T-helper 17 cell (primary cell): ENCODE results near the gene RPS6KA4. TPM values are rescaled to one million over a fixed set of nuclear protein-coding genes. Genes with fewer than 3 reads are reported as not detected.

Source experiments
- ATAC-seq: fragments of 150-1000 bp; cut with Tn5 transposase; 2 replicates; pipeline ENCODE4 v1.10.0; 2021; ENCODE audit warnings: mild to moderate bottlenecking, moderate library complexity
- DNase-seq, 3 donors: peaks; one replicate each; pipeline versions ENCODE4 v3.0.0 to v3.0.0-alpha.2; 2020 to 2021
- H3K9me3 ChIP-seq: one replicate; pipeline ENCODE4 v1.7.0; 2013; ENCODE audit warnings: low read length, mild to moderate bottlenecking; ENCODE audit not compliant: control insufficient read depth, poor library complexity, severe bottlenecking
- H3K27ac Mint-ChIP-seq: one replicate; pipeline ENCODE4 v1.8.0; 2022; ENCODE audit warnings: mild to moderate bottlenecking, moderate library complexity, mixed read lengths
- H3K27me3 Mint-ChIP-seq: one replicate; pipeline ENCODE4 v1.8.0; 2022; ENCODE audit warnings: mixed read lengths
- H3K36me3 Mint-ChIP-seq: one replicate; pipeline ENCODE4 v1.8.0; 2022; ENCODE audit warnings: low read depth, mixed read lengths
- H3K4me1 Mint-ChIP-seq: one replicate; pipeline ENCODE4 v1.8.0; 2022; ENCODE audit warnings: mild to moderate bottlenecking, mixed read lengths
- H3K4me3 Mint-ChIP-seq: one replicate; pipeline ENCODE4 v1.8.0; 2022; ENCODE audit warnings: mild to moderate bottlenecking, moderate library complexity, mixed read lengths
- total RNA-seq, 4 donors: library from RNA in 2 of 4; stranded (reverse) in 2 of 4; gene quantifications; one replicate each; pipeline ENCODE4 v1.2.3 and lab custom pipeline; 2022 to 2026

The RPS6KA4 gene
- total RNA-seq, 2 donors from 2014 or later: 21.5 to 26.1 TPM

- Mint-ChIP-seq H3K27me3 (peaks cover 24% of the 10 kb centered on the region), H3K4me3 (no peak overlapping the region), H3K36me3 (peaks cover 2% of the 10 kb centered on the region), H3K4me1 (peaks cover 12% of the 10 kb centered on the region), H3K27ac (no peak overlapping the region)
- DNase-seq: no peak
- ATAC-seq: peak; percentile 71
- no peaks in the 10 kb centered on the region for H3K9me3 ChIP-seq
Measured at GRCh38 chr11:64385945-64386704, 27.2 kb downstream of the RPS6KA4 start.

GRCh38 chr11:64387916-64388315, 29.0 kb downstream of the RPS6KA4 start:
- Mint-ChIP-seq H3K27ac (no peak overlapping the region), H3K27me3 (peaks cover 19% of the 10 kb centered on the region), H3K4me3 (no peak overlapping the region), H3K4me1 (peaks cover 12% of the 10 kb centered on the region), H3K36me3 (peaks cover 2% of the 10 kb centered on the region)
- no peak for ATAC-seq
- DNase-seq: no peak
- no peaks in the 10 kb centered on the region for H3K9me3 ChIP-seq

- peaks cover 2% of the 10 kb centered on the region for H3K36me3 Mint-ChIP-seq
- no peak overlapping the region for H3K4me3 Mint-ChIP-seq
- ATAC-seq (no peak), DNase-seq (no peak)
- peaks cover 12% of the 10 kb centered on the region for H3K4me1 Mint-ChIP-seq
- peaks cover 9% of the 10 kb centered on the region for H3K27me3 Mint-ChIP-seq
- H3K9me3 ChIP-seq: no peaks in the 10 kb centered on the region
- H3K27ac Mint-ChIP-seq: no peak overlapping the region
Measured at GRCh38 chr11:64388894-64389293, 29.9 kb downstream of the RPS6KA4 start.

GRCh38 chr11:64389851-64390250, 30.9 kb downstream of the RPS6KA4 start:
- no peak overlapping the region for H3K27ac Mint-ChIP-seq

GRCh38 chr11:64390558-64390957, 31.6 kb downstream of the RPS6KA4 start:
- ATAC-seq: no peak
- DNase-seq: no peak
- Mint-ChIP-seq H3K4me3 (peak overlapping the region; percentile 70), H3K4me1 (peaks cover 12% of the 10 kb centered on the region), H3K27ac (peak overlapping the region; percentile 39), H3K27me3 (peaks cover 22% of the 10 kb centered on the region), H3K36me3 (peaks cover 4% of the 10 kb centered on the region)
- no peaks in the 10 kb centered on the region for H3K9me3 ChIP-seq

More at GRCh38 chr11:64389851-64390250, 30.9 kb downstream of the RPS6KA4 start:
- ATAC-seq: no peak
- no peaks in the 10 kb centered on the region for H3K9me3 ChIP-seq
- Mint-ChIP-seq H3K27me3 (peaks cover 15% of the 10 kb centered on the region), H3K36me3 (peaks cover 3% of the 10 kb centered on the region), H3K4me1 (peaks cover 12% of the 10 kb centered on the region), H3K4me3 (no peak overlapping the region)
- DNase-seq: no peak

GRCh38 chr11:64391839-64392238, 32.9 kb downstream of the RPS6KA4 start:
- Mint-ChIP-seq H3K36me3 (peaks cover 4% of the 10 kb centered on the region), H3K4me3 (no peak overlapping the region), H3K27ac (no peak overlapping the region), H3K27me3 (peaks cover 22% of the 10 kb centered on the region), H3K4me1 (peaks cover 5% of the 10 kb centered on the region)
- H3K9me3 ChIP-seq: no peaks in the 10 kb centered on the region
- ATAC-seq (no peak), DNase-seq (no peak)

GRCh38 chr11:64395545-64396078, 36.6 kb downstream of the RPS6KA4 start:
- ATAC-seq (no peak), DNase-seq (no peak)
- peaks cover 38% of the 10 kb centered on the region for H3K27me3 Mint-ChIP-seq
- H3K4me3 Mint-ChIP-seq: no peak overlapping the region
- peaks cover 3% of the 10 kb centered on the region for H3K36me3 Mint-ChIP-seq
- no peak overlapping the region for H3K27ac Mint-ChIP-seq
- H3K9me3 ChIP-seq: no peaks in the 10 kb centered on the region
- H3K4me1 Mint-ChIP-seq: peaks cover 3% of the 10 kb centered on the region

- H3K9me3 ChIP-seq: no peaks in the 10 kb centered on the region
- Mint-ChIP-seq H3K4me3 (no peak overlapping the region), H3K27ac (no peak overlapping the region), H3K36me3 (peaks cover 3% of the 10 kb centered on the region), H3K27me3 (peaks cover 42% of the 10 kb centered on the region), H3K4me1 (no peaks in the 10 kb centered on the region)
- DNase-seq (no peak), ATAC-seq (no peak)
Measured at GRCh38 chr11:64396079-64396591, 37.2 kb downstream of the RPS6KA4 start.

GRCh38 chr11:64400102-64400501, 41.1 kb downstream of the RPS6KA4 start:
- Mint-ChIP-seq H3K4me1 (no peaks in the 10 kb centered on the region), H3K27me3 (peaks cover 49% of the 10 kb centered on the region), H3K27ac (no peak overlapping the region), H3K4me3 (no peak overlapping the region), H3K36me3 (no peaks in the 10 kb centered on the region)
- ATAC-seq (no peak), DNase-seq (no peak)
- H3K9me3 ChIP-seq: no peaks in the 10 kb centered on the region

GRCh38 chr11:64400667-64401066, 41.7 kb downstream of the RPS6KA4 start:
- no peak overlapping the region for H3K4me3 Mint-ChIP-seq
- ATAC-seq (no peak), DNase-seq (no peak)
- H3K27ac Mint-ChIP-seq: no peak overlapping the region
- peaks cover 45% of the 10 kb centered on the region for H3K27me3 Mint-ChIP-seq
- H3K4me1 Mint-ChIP-seq: no peaks in the 10 kb centered on the region
- no peaks in the 10 kb centered on the region for H3K9me3 ChIP-seq
- no peaks in the 10 kb centered on the region for H3K36me3 Mint-ChIP-seq

- no peak overlapping the region for H3K27ac Mint-ChIP-seq
- DNase-seq: no peak
- no peaks in the 10 kb centered on the region for H3K36me3 Mint-ChIP-seq
- H3K4me3 Mint-ChIP-seq: no peak overlapping the region
- H3K9me3 ChIP-seq: no peaks in the 10 kb centered on the region
- H3K4me1 Mint-ChIP-seq: no peaks in the 10 kb centered on the region
- H3K27me3 Mint-ChIP-seq: peaks cover 45% of the 10 kb centered on the region
- no peak for ATAC-seq
Measured at GRCh38 chr11:64401775-64402174, 42.8 kb downstream of the RPS6KA4 start.

GRCh38 chr11:64403106-64403505, 44.1 kb downstream of the RPS6KA4 start:
- H3K9me3 ChIP-seq: no peaks in the 10 kb centered on the region
- Mint-ChIP-seq H3K4me3 (no peak overlapping the region), H3K27ac (no peak overlapping the region), H3K27me3 (peaks cover 43% of the 10 kb centered on the region), H3K4me1 (no peaks in the 10 kb centered on the region), H3K36me3 (peaks cover 4% of the 10 kb centered on the region)
- no peak for DNase-seq
- no peak for ATAC-seq

GRCh38 chr11:64406221-64406946, 47.4 kb downstream of the RPS6KA4 start:
- H3K9me3 ChIP-seq: no peaks in the 10 kb centered on the region
- H3K27me3 Mint-ChIP-seq: peaks cover 31% of the 10 kb centered on the region
- no peak overlapping the region for H3K4me3 Mint-ChIP-seq
- DNase-seq (no peak), ATAC-seq (no peak)
- H3K4me1 Mint-ChIP-seq: no peaks in the 10 kb centered on the region
- no peak overlapping the region for H3K27ac Mint-ChIP-seq
- peaks cover 6% of the 10 kb centered on the region for H3K36me3 Mint-ChIP-seq
